ENCODE results near the gene SEC63. TPM values are rescaled to one million over a fixed set of nuclear protein-coding genes. Genes with fewer than 3 reads are reported as not detected.
"Not testable (repeated sequence)": the region's sequence is repeated elsewhere in the genome, so short reads cannot be mapped to it uniquely, and the experiment has no call there.

Gene SEC63
- total and polyA plus RNA-seq, 10 donors = 21.2 to 93.9 (median 53.9) TPM

DNA sequence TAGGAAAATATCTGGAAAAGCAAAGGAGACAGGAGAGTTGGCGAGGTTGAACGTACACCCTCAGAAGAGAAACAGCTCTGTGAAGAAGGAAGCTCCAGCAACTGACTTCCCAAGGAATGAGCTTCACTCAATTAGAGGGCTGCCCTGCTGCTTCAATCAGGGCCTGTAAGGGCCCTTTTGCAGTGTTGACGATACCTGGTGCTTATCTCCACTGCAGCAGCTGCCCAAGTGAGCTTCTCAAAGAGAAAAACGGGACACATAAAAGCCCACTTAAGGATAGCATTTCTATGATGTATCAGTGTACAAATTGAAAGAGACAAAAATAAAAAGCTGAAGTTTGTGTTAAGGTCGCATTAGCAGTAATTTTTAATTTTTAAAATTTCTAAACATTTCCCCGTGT is 16.4 kb downstream of the SEC63 start:
- no peak for DNase-seq
- Histone ChIP-seq H3K27ac (no peak overlapping the region), H3K4me3 (no peak overlapping the region), H3K9me3 (no peaks in the 10 kb centered on the region), H3K4me1 (peaks cover 0 to 75% (median 17%) of the 10 kb centered on the region in 6 donors), H3K27me3 (replicated peaks in 1 of 7) (no peaks in the 10 kb centered on the region), H3K36me3 (peaks cover 0 to 3% (median 0%) of the 10 kb centered on the region in 6 donors)
- 89 to 94% (median 90%) methylated on average over 6 of the region's 6 CpGs for WGBS, 5 donors
- intact Hi-C loops (cut with DNase I; ENCODE audit: low total_unique reads) = no loop called here
- TF ChIP-seq, protein P1, sequence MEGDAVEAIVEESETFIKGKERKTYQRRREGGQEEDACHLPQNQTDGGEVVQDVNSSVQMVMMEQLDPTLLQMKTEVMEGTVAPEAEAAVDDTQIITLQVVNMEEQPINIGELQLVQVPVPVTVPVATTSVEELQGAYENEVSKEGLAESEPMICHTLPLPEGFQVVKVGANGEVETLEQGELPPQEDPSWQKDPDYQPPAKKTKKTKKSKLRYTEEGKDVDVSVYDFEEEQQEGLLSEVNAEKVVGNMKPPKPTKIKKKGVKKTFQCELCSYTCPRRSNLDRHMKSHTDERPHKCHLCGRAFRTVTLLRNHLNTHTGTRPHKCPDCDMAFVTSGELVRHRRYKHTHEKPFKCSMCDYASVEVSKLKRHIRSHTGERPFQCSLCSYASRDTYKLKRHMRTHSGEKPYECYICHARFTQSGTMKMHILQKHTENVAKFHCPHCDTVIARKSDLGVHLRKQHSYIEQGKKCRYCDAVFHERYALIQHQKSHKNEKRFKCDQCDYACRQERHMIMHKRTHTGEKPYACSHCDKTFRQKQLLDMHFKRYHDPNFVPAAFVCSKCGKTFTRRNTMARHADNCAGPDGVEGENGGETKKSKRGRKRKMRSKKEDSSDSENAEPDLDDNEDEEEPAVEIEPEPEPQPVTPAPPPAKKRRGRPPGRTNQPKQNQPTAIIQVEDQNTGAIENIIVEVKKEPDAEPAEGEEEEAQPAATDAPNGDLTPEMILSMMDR (IDR thresholded peaks at IDR 0.05 in 8 of 11, conservative IDR thresholded peaks at IDR 0.05 in 3 of 11) = no peak
- TF ChIP-seq POLR2AphosphoS5 (IDR thresholded peaks at IDR 0.05) (no peak), POLR2A (IDR thresholded peaks at IDR 0.05) (no peak)

DNA sequence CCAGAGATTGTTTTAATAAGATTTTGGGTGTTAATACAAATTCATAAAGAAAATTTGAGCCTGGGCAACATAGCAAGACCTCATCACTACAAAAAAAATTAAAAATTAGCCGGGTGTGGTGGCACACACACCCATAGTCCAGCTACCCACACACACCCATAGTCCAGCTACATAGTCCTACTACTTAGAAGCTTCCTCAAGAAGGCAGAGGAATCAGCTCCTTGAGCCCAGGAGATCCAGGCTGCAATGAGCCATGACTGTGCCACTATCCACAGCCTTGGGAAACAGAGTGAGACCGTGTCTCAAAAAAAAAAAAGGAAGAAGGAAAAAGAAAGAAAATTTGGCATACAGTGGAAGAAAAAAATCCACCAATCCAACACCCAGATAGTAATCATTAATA is 16.8 kb downstream of the SEC63 start:
- Histone ChIP-seq H3K27me3 (replicated peaks in 1 of 7) (no peaks in the 10 kb centered on the region), H3K4me1 (peaks cover 0 to 75% (median 19%) of the 10 kb centered on the region in 6 donors), H3K27ac (no peak overlapping the region), H3K9me3 (no peaks in the 10 kb centered on the region), H3K4me3 (no peak overlapping the region), H3K36me3 (peaks cover 0 to 3% (median 0%) of the 10 kb centered on the region in 6 donors)
- no peak for TF ChIP-seq POLR2A (IDR thresholded peaks at IDR 0.05)
- no peak for TF ChIP-seq POLR2AphosphoS5 (IDR thresholded peaks at IDR 0.05)
- TF ChIP-seq, protein P1 (IDR thresholded peaks at IDR 0.05 in 8 of 11, conservative IDR thresholded peaks at IDR 0.05 in 3 of 11) = no peak
- intact Hi-C loops (cut with DNase I; ENCODE audit: low total_unique reads) = no loop called here
- 72 to 92% (median 82%) methylated on average over 2 of the region's 2 CpGs for WGBS, 5 donors
- no peak for DNase-seq

DNA sequence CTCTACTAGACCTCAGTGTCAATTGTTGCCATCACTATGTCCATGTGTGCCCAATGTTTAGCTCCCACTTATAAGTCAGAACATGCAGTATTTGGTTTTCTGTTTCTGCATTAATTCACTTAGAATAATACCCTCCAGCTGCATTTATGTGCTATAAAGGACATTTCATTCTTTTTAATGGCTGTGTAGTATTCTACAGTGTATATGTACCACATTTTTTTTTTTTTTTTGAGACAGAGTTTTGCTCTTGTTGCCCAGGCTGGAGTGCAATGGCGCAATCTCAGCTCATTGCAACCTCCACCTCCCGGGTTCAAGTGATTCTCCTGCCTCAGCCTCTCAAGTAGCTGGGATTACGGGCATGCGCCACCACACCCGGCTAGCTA is 21.1 kb downstream of the SEC63 start:
- 94 to 99% (median 97%) methylated on average over 5 of the region's 5 CpGs for WGBS, 5 donors

DNA sequence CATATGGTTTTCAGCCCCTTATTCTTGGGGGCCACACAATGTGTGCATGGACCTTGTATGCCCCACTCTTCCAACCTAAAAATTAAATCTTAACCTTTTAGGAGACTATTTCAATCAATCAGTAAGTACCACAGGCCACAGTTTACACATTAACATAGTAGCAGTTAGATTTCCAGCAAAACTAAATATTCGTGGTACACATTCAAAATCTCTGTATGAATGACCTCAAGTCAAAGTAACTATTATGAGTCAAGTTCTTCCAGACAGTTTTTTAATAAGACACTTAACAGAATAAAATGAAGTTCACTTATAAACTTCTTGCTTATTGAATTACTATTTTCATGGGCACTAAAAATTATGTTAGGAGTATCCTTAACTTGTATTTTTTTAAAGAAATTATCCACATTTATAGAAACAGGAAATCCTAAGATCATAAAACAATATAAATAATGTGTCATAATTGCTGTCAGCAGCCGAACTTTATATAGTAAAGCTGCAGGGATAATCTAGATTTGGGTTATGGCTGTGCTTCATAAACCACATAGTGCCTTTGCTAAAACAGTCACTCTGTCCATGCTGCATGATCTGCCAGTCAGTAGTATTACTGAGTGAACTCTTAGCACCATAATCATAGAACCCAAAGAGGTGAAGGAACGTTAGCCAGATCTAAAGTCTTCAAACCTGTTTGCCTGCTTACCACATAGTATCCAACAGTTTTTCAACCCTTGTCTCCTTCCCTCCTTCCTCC is 21.7 kb downstream of the SEC63 start:
- Histone ChIP-seq H3K4me3 (no peak overlapping the region), H3K36me3 (peaks cover 0 to 15% (median 0%) of the 10 kb centered on the region in 6 donors), H3K27ac (no peak overlapping the region), H3K27me3 (replicated peaks in 1 of 7) (no peaks in the 10 kb centered on the region), H3K9me3 (peaks cover 0 to 15% (median 13%) of the 10 kb centered on the region in 8 donors), H3K4me1 (peaks cover 0 to 38% (median 5%) of the 10 kb centered on the region in 6 donors)
- intact Hi-C loops (cut with DNase I; ENCODE audit: low total_unique reads) = no loop called here
- 48 to 60% (median 51%) methylated on average over 3 of the region's 3 CpGs for WGBS, 5 donors
- TF ChIP-seq POLR2AphosphoS5 (IDR thresholded peaks at IDR 0.05) (no peak), POLR2A (IDR thresholded peaks at IDR 0.05) (no peak)
- TF ChIP-seq, protein P1 (IDR thresholded peaks at IDR 0.05 in 8 of 11, conservative IDR thresholded peaks at IDR 0.05 in 3 of 11) = no peak
- DNase-seq = no peak

More for the DNA sequence above, 21.1 kb downstream of the SEC63 start:
- H3K27me3 ChIP-seq (replicated peaks in 1 of 7); DNase-seq; H3K27ac ChIP-seq; intact Hi-C loops (cut with DNase I; ENCODE audit: low total_unique reads); H3K4me3 ChIP-seq: not testable (repeated sequence)
- H3K36me3 ChIP-seq = peaks cover 0 to 13% (median 0%) of the 10 kb centered on the region in 6 donors
- H3K4me1 ChIP-seq = peaks cover 0 to 43% (median 10%) of the 10 kb centered on the region in 6 donors
- H3K9me3 ChIP-seq = peaks cover 0 to 15% (median 13%) of the 10 kb centered on the region in 8 donors

DNA sequence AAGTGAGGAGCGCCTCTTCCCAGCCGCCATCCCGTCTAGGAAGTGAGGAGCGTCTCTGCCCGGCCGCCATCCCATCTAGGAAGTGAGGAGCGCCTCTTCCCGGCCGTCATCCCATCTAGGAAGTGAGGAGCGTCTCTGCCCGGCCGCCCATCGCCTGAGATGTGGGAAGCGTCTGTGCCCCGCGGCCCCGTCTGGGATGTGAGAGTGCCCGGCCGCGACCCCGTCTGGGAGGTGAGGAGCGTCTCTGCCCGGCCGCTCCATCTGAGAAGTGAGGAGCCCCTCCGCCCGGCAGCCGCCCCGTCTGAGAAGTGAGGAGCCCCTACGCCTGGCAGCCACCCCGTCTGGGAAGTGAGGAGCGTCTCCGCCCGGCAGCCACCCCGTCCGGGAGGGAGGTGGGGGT is 23.8 kb downstream of the SEC63 start:
- Histone ChIP-seq H3K36me3 (peaks cover 0 to 19% (median 0%) of the 10 kb centered on the region in 6 donors), H3K9me3 (peaks cover 0 to 15% (median 13%) of the 10 kb centered on the region in 8 donors), H3K4me1 (peaks cover 0 to 16% (median 2%) of the 10 kb centered on the region in 6 donors)
- H3K27ac ChIP-seq; intact Hi-C loops (cut with DNase I; ENCODE audit: low total_unique reads); H3K4me3 ChIP-seq; H3K27me3 ChIP-seq (replicated peaks in 1 of 7); DNase-seq: not testable (repeated sequence)
- 92 to 96% (median 94%) methylated on average over 14 to 35 of the region's 35 CpGs for WGBS, 5 donors
